K562 (cell line): Measurements from ENCODE around the gene ZNF557. TPM values are rescaled to one million over a fixed set of nuclear protein-coding genes. Genes with fewer than 3 reads are reported as not detected.

ENCODE experiments used
- AFF1 ChIP-seq, 2 experiments: fragments of 450-650 bp; IDR thresholded peaks; 2 replicates each; pipeline ENCODE4 v1.6.1; 2018; ENCODE audit warnings: mild to moderate bottlenecking in 2 of 2, low read depth in 1 of 2; ENCODE audit not compliant: partially characterized antibody in 2 of 2
- CXXC5 ChIP-seq: fragments of 250-450 bp; sonication (Bioruptor Pico); IDR thresholded peaks from 2 replicates; pipeline ENCODE4 v1.8.0; 2022; ENCODE audit warnings: inconsistent platforms, mild to moderate bottlenecking, moderate library complexity
- ETV5 ChIP-seq: sonication (generic); formaldehyde crosslinking; IDR thresholded peaks from 2 replicates; pipeline ENCODE4 v1.4.0; 2020; ENCODE audit warnings: low read depth, mild to moderate bottlenecking, missing genetic modification reagents
- GTF2F1 ChIP-seq: IDR thresholded peaks from 2 replicates; pipeline ENCODE4 v1.6.1; 2011; ENCODE audit warnings: low read depth, low read length, improper control_type of control experiment
- HNRNPL ChIP-seq: fragments of 200-400 bp; formaldehyde crosslinking; IDR thresholded peaks from 2 replicates; pipeline ENCODE4 v1.6.1; 2017; ENCODE audit warnings: low read depth, mild to moderate bottlenecking, low read length
- HNRNPLL ChIP-seq: fragments of 200-400 bp; formaldehyde crosslinking; IDR thresholded peaks from 2 replicates; pipeline ENCODE4 v1.6.1; 2017; ENCODE audit warnings: low read length, low read depth, mild to moderate bottlenecking; ENCODE audit not compliant: poor library complexity, severe bottlenecking
- ILF3 ChIP-seq: fragments of 450-650 bp; IDR thresholded peaks from 2 replicates; pipeline ENCODE4 v1.6.1; 2018; ENCODE audit warnings: antibody characterized with exemption, mild to moderate bottlenecking, moderate library complexity, borderline replicate concordance
- KLF13 ChIP-seq: fragments of 450-650 bp; IDR thresholded peaks from 2 replicates; pipeline ENCODE4 v1.6.1; 2016; ENCODE audit warnings: missing genetic modification characterization, low read depth, mild to moderate bottlenecking, missing compliant biosample characterization, moderate library complexity, borderline replicate concordance
- NR2C1 ChIP-seq, 2 experiments: fragments of 450-650 bp; IDR thresholded peaks; 2 replicates each; pipeline ENCODE4 v1.6.1; 2017; ENCODE audit warnings: mild to moderate bottlenecking in 2 of 2, antibody characterized with exemption in 1 of 2, inconsistent platforms in 1 of 2, missing compliant biosample characterization in 1 of 2, missing genetic modification characterization in 1 of 2
- RUNX1 ChIP-seq: sonication (generic); IDR thresholded peaks from 2 replicates; pipeline ENCODE4 v1.6.1; 2016; ENCODE audit warnings: antibody characterized with exemption, low read depth
- STAG1 ChIP-seq: sonication (generic); formaldehyde crosslinking; IDR thresholded peaks from 2 replicates; pipeline ENCODE4 v1.5.0; 2020; ENCODE audit warnings: missing genetic modification reagents, borderline replicate concordance
- ZKSCAN3 ChIP-seq: fragments of 250-450 bp; sonication (Bioruptor Pico); IDR thresholded peaks from 2 replicates; pipeline ENCODE4 v1.4.0; 2020
- ZNF324 ChIP-seq: fragments of 250-450 bp; sonication (Bioruptor Pico); IDR thresholded peaks from 2 replicates; pipeline ENCODE4 v1.4.0; 2020; ENCODE audit warnings: mild to moderate bottlenecking
- ZNF445 ChIP-seq: fragments of 250-450 bp; sonication (Bioruptor Pico); IDR thresholded peaks from 2 replicates; pipeline ENCODE4 v1.4.0; 2020; ENCODE audit warnings: low read depth, mild to moderate bottlenecking, moderate library complexity
- ZNF75A ChIP-seq: fragments of 450-650 bp; formaldehyde crosslinking; IDR thresholded peaks from 2 replicates; pipeline ENCODE4 v1.4.0; 2020; ENCODE audit warnings: mild to moderate bottlenecking
- polyA plus RNA-seq, 8 experiments: library from polyadenylated mRNA; depleted of rRNA in 4 of 8; stranded (reverse) in 5 of 8; unstranded in 3 of 8; fragments of >200 nt; fragmentation: Nextera tagmentation in 2 of 8; fragmentation: Illumina TruSeq in 1 of 8; extraction: Ambion mirVana in 2 of 8; extraction: Trizol in 1 of 8; gene quantifications; 2 replicates each; pipeline versions ENCODE4 v1.2.1 to v1.2.3, GENCODE V29; 2011 to 2014; ENCODE audit warnings: inconsistent platforms in 1 of 8, missing spikeins in 1 of 8
- total RNA-seq, 7 experiments: library from RNA; depleted of rRNA in 6 of 7; stranded (reverse); fragments of >200 nt in 6 of 7; fragmentation: Illumina TruSeq in 2 of 7; extraction: Trizol in 2 of 7; gene quantifications; 2 replicates each; pipeline versions ENCODE4 v1.2.1 to v1.2.3, GENCODE V29; 2011 to 2021; ENCODE audit warnings: low replicate concordance in 1 of 7
- TF ChIP-seq, protein P1 (sequence below): fragments of 450-650 bp; IDR thresholded peaks from 2 replicates; pipeline ENCODE4 v1.7.1; 2018; ENCODE audit warnings: mild to moderate bottlenecking, low read depth; ENCODE audit not compliant: partially characterized antibody
- TF ChIP-seq, protein P2 (sequence below): sonication (generic); formaldehyde crosslinking; IDR thresholded peaks from 2 replicates; pipeline ENCODE4 v1.9.0; 2022; ENCODE audit warnings: mild to moderate bottlenecking, missing genetic modification reagents
- TF ChIP-seq, protein P3 (sequence below): fragments of 450-650 bp; IDR thresholded peaks from 2 replicates; pipeline ENCODE4 v1.6.1; 2018; ENCODE audit warnings: mild to moderate bottlenecking, low read depth; ENCODE audit not compliant: partially characterized antibody

The ZNF557 gene
- total and polyA plus RNA-seq, 9 of the 15 experiments (the other 6 are each of a cell fraction or from before 2014, with no cell fraction given): 2.2 to 6.6 (median 4.4) TPM

DNA sequence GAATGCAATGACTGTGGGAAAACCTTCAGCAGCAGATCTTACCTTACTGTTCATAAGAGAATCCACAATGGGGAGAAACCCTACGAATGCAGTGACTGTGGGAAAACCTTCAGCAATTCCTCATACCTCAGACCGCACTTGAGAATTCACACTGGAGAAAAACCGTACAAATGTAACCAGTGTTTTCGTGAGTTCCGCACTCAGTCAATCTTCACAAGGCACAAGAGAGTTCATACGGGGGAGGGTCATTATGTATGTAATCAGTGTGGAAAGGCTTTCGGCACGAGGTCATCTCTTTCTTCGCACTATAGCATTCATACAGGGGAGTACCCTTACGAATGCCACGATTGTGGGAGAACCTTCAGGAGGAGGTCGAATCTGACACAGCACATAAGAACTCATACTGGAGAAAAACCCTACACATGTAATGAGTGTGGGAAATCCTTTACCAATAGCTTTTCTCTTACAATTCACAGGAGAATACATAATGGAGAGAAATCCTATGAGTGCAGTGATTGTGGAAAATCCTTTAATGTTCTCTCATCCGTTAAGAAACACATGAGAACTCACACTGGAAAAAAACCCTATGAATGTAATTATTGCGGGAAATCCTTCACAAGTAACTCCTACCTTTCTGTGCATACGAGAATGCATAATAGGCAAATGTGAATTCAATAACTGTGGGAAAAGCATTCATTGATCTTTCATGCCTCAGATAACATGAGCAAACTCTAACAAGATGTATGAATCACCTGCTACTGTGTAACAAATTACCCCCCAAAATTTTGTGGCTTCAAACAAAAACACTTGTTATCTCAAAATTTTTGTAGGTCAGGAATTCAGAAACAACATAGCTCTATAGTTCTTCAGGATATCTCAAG is 13.8 kb downstream of the ZNF557 start (continued):
- TF ChIP-seq AFF1 (IDR thresholded peaks at IDR 0.05; ENCODE audit: low read depth in 1 of 2, partially characterized antibody in 2 of 2): peak in 1 of 2 experiments; percentile 49
- TF ChIP-seq GTF2F1: no peak
- TF ChIP-seq KLF13 (tag): no peak
- no peak for TF ChIP-seq RUNX1
- TF ChIP-seq ZNF324 (CRISPR knock-in tag): no peak
- TF ChIP-seq, protein P1, sequence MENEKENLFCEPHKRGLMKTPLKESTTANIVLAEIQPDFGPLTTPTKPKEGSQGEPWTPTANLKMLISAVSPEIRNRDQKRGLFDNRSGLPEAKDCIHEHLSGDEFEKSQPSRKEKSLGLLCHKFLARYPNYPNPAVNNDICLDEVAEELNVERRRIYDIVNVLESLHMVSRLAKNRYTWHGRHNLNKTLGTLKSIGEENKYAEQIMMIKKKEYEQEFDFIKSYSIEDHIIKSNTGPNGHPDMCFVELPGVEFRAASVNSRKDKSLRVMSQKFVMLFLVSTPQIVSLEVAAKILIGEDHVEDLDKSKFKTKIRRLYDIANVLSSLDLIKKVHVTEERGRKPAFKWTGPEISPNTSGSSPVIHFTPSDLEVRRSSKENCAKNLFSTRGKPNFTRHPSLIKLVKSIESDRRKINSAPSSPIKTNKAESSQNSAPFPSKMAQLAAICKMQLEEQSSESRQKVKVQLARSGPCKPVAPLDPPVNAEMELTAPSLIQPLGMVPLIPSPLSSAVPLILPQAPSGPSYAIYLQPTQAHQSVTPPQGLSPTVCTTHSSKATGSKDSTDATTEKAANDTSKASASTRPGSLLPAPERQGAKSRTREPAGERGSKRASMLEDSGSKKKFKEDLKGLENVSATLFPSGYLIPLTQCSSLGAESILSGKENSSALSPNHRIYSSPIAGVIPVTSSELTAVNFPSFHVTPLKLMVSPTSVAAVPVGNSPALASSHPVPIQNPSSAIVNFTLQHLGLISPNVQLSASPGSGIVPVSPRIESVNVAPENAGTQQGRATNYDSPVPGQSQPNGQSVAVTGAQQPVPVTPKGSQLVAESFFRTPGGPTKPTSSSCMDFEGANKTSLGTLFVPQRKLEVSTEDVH: no peak
- TF ChIP-seq ZNF75A (CRISPR knock-in tag): peak; percentile 99
- no peak for TF ChIP-seq HNRNPLL
- no peak for TF ChIP-seq NR2C1 (IDR thresholded peaks at IDR 0.05)
- no peak for TF ChIP-seq NR2C1 (tag; IDR thresholded peaks at IDR 0.05)
- no peak for TF ChIP-seq ZKSCAN3 (CRISPR knock-in tag)
- TF ChIP-seq HNRNPL: no peak
- TF ChIP-seq, protein P2, sequence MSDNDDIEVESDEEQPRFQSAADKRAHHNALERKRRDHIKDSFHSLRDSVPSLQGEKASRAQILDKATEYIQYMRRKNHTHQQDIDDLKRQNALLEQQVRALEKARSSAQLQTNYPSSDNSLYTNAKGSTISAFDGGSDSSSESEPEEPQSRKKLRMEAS: no peak
- TF ChIP-seq ILF3: no peak
- peak; percentile 98 for TF ChIP-seq ZNF445 (CRISPR knock-in tag)
- TF ChIP-seq ETV5 (CRISPR knock-in tag): no peak
- no peak for TF ChIP-seq STAG1 (CRISPR knock-in tag)
- TF ChIP-seq, protein P3, sequence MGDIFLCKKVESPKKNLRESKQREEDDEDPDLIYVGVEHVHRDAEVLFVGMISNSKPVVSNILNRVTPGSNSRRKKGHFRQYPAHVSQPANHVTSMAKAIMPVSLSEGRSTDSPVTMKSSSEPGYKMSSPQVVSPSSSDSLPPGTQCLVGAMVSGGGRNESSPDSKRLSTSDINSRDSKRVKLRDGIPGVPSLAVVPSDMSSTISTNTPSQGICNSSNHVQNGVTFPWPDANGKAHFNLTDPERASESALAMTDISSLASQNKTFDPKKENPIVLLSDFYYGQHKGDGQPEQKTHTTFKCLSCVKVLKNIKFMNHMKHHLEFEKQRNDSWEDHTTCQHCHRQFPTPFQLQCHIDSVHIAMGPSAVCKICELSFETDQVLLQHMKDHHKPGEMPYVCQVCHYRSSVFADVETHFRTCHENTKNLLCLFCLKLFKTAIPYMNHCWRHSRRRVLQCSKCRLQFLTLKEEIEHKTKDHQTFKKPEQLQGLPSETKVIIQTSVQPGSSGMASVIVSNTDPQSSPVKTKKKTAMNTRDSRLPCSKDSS: peak; percentile 98
- no peak for TF ChIP-seq CXXC5
